Forelimb muscle (tissue), 1 donor: ENCODE data around the gene NFKBIZ. TPM values are rescaled to one million over a fixed set of nuclear protein-coding genes. Genes with fewer than 3 reads are reported as not detected.
"Not testable (repeated sequence)": the region's sequence is repeated elsewhere in the genome, so short reads cannot be mapped to it uniquely, and the experiment has no call there.

Source experiments
- DNase-seq: peaks from one replicate; pipeline ENCODE4 v3.0.0-alpha.2; 2013; ENCODE audit warnings: low read depth
- polyA plus RNA-seq: library from polyadenylated mRNA; unstranded; fragments of 120-200 nt; gene quantifications from one replicate; pipeline ENCODE4 v1.2.1, GENCODE V29; 2013; ENCODE audit not compliant: insufficient read length

NFKBIZ gene
- polyA plus RNA-seq, 1 donor, result 2.4 TPM

GRCh38 chr3:101868534-101869464 lies 19.5 kb downstream of the NFKBIZ start:
- no peak for DNase-seq

- no peak for DNase-seq
These were observed 20.8 kb downstream of the NFKBIZ start for GRCh38 chr3:101870138-101870537.

GRCh38 chr3:101873619-101874018 lies 24.3 kb downstream of the NFKBIZ start:
- DNase-seq, result no peak

GRCh38 chr3:101876142-101876541 lies 26.8 kb downstream of the NFKBIZ start:
- DNase-seq, result no peak

GRCh38 chr3:101878589-101878988 lies 29.3 kb downstream of the NFKBIZ start:
- no peak for DNase-seq

- DNase-seq, result no peak
These were observed 29.8 kb downstream of the NFKBIZ start for GRCh38 chr3:101879102-101879501.

GRCh38 chr3:101879623-101880284 lies 30.4 kb downstream of the NFKBIZ start:
- no peak for DNase-seq

GRCh38 chr3:101884776-101885175 lies 35.5 kb downstream of the NFKBIZ start:
- DNase-seq, result no peak

- DNase-seq, result not testable (repeated sequence)
These were observed 36.3 kb downstream of the NFKBIZ start for GRCh38 chr3:101885584-101885983.

GRCh38 chr3:101886626-101887025 lies 37.3 kb downstream of the NFKBIZ start:
- no peak for DNase-seq

- no peak for DNase-seq
These were observed 39.3 kb downstream of the NFKBIZ start for GRCh38 chr3:101888653-101889052.

- DNase-seq, result no peak
These were observed 41.4 kb downstream of the NFKBIZ start for GRCh38 chr3:101890716-101891115.

- no peak for DNase-seq
These were observed 43.3 kb downstream of the NFKBIZ start for GRCh38 chr3:101892648-101893047.

- DNase-seq, result no peak
These were observed 46.9 kb downstream of the NFKBIZ start for GRCh38 chr3:101896083-101896757.

- no peak for DNase-seq
These were observed 47.7 kb downstream of the NFKBIZ start for GRCh38 chr3:101897013-101897412.

GRCh38 chr3:101898039-101898438 lies 48.7 kb downstream of the NFKBIZ start:
- no peak for DNase-seq

GRCh38 chr3:101898752-101899169 lies 49.4 kb downstream of the NFKBIZ start:
- no peak for DNase-seq

GRCh38 chr3:101900316-101900715 lies 51.0 kb downstream of the NFKBIZ start:
- DNase-seq, result no peak

- no peak for DNase-seq
These were observed 51.4 kb downstream of the NFKBIZ start for GRCh38 chr3:101900736-101901135.

- DNase-seq, result no peak
These were observed 52.7 kb downstream of the NFKBIZ start for GRCh38 chr3:101902041-101902440.

- no peak for DNase-seq
These were observed 54.1 kb downstream of the NFKBIZ start for GRCh38 chr3:101903451-101903871.

- DNase-seq, result not testable (repeated sequence)
These were observed 56.3 kb downstream of the NFKBIZ start for GRCh38 chr3:101905573-101905972.
